Fibroblast of the aortic adventitia (primary cell): ENCODE results near the gene FXYD4. TPM values are rescaled to one million over a fixed set of nuclear protein-coding genes. Genes with fewer than 3 reads are reported as not detected.

Experiments
- DNase-seq: peaks from one replicate; pipeline ENCODE4 v3.0.0-alpha.2; 2010; ENCODE audit warnings: low read depth
- H3K4me3 ChIP-seq: 2 replicates; pipeline ENCODE4 v1.5.1; 2011; ENCODE audit warnings: low read depth, mild to moderate bottlenecking, control low read depth, low read length, moderate library complexity
- total RNA-seq: library from RNA; depleted of rRNA; stranded (reverse); fragments of >200 nt; gene quantifications from 2 replicates; pipeline ENCODE4 v1.2.3, GENCODE V29; 2012; ENCODE audit warnings: low replicate concordance
- TF ChIP-seq, protein P1 (sequence below): IDR thresholded peaks from 2 replicates; pipeline ENCODE4 v1.5.1; 2011; ENCODE audit warnings: mild to moderate bottlenecking, low read length, control low read depth, inconsistent platforms; ENCODE audit not compliant: insufficient read depth

The FXYD4 gene
- total RNA-seq, 1 donor, result not detected

- peak overlapping the region; percentile 68 for H3K4me3 ChIP-seq
- DNase-seq, result peak; percentile 34
- TF ChIP-seq, protein P1, sequence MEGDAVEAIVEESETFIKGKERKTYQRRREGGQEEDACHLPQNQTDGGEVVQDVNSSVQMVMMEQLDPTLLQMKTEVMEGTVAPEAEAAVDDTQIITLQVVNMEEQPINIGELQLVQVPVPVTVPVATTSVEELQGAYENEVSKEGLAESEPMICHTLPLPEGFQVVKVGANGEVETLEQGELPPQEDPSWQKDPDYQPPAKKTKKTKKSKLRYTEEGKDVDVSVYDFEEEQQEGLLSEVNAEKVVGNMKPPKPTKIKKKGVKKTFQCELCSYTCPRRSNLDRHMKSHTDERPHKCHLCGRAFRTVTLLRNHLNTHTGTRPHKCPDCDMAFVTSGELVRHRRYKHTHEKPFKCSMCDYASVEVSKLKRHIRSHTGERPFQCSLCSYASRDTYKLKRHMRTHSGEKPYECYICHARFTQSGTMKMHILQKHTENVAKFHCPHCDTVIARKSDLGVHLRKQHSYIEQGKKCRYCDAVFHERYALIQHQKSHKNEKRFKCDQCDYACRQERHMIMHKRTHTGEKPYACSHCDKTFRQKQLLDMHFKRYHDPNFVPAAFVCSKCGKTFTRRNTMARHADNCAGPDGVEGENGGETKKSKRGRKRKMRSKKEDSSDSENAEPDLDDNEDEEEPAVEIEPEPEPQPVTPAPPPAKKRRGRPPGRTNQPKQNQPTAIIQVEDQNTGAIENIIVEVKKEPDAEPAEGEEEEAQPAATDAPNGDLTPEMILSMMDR, result no peak
Measured at GRCh38 chr10:43395571-43396060, 24.2 kb downstream of the FXYD4 start.

DNA sequence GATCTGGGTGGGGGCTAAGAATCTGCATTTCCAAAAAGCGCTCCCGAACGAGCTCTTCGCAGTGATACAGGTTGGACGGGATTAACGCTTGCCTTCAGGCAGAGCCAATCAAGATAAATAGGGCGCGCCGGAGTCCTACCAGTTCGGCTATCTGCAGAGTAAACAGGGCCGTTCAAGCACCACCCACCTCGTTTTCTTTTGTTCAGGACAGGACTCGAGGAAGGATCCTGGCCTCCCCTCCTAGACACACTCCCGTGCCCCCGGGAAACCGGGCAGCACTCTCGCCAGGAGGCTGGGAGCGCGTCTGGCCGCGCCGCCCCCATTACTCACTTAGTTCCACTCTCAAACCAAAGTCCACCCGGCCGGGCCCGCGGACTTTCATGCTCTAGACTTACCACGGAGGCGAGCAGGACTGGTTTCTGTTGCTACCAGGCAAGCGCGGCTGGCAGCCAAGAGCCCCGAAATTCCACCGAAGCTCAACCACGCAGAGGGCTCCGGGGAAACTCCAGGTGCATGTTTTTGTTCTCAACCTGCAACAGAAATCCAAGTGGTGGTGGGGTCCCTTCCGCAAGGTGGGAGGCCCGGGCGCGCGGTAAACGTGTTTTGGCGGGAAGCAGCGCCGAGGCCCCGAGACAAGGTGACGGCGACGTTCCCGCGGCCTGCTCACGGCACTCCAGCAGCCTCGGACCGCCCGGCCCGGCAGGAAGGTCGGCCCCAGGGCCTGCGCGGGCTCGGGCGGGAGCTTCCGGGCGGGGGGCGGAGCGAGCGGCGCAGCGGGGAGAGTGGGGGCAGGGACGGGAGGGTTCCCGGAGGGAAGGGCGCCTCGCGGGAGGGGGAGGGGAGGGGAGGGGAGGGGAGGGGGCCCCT is 24.9 kb downstream of the FXYD4 start:
- DNase-seq, result peak; percentile 64
- peak overlapping the region; percentile 68 for H3K4me3 ChIP-seq
- TF ChIP-seq, protein P1, result no peak

DNA sequence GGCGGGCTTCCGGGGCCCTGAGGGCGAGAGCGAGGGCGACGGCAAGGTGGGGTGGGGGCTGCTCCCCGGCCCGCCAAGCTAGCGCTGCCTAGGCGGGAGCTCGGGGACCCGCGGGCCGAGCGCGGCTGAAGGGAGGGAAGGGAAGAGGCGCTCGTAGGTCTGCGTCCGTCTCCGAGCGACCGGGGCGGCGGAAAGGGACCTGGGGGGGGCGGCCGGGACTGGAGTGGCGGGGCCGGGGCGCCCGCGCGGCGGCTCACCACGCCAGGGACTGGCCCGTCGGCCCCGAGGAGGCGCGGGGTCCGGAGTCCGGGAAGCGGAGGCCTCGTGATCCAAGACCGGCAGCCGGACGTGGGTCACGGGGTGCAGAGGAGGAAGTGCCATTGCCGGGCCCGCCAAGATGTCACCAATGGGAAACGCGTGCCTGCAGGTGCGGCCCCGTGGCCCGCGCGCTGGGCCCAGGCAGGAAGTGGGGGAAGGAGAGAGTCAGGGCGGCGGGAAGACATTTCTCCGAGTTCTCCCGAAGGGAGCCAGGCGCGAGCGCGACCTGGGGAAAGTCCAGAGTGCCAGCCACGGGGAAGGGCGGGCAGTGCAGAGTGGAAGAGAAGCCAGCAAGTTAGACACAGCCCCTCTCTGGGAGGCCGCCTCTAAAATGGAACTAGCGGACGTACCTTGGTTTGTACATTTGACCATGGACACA is 25.6 kb downstream of the FXYD4 start:
- TF ChIP-seq, protein P1, result no peak
- peak; percentile 63 for DNase-seq
- peak overlapping the region; percentile 68 for H3K4me3 ChIP-seq

- no peak overlapping the region for H3K4me3 ChIP-seq
- DNase-seq, result no peak
- TF ChIP-seq, protein P1, result no peak
Measured at GRCh38 chr10:43398939-43399319, 27.5 kb downstream of the FXYD4 start.

DNA sequence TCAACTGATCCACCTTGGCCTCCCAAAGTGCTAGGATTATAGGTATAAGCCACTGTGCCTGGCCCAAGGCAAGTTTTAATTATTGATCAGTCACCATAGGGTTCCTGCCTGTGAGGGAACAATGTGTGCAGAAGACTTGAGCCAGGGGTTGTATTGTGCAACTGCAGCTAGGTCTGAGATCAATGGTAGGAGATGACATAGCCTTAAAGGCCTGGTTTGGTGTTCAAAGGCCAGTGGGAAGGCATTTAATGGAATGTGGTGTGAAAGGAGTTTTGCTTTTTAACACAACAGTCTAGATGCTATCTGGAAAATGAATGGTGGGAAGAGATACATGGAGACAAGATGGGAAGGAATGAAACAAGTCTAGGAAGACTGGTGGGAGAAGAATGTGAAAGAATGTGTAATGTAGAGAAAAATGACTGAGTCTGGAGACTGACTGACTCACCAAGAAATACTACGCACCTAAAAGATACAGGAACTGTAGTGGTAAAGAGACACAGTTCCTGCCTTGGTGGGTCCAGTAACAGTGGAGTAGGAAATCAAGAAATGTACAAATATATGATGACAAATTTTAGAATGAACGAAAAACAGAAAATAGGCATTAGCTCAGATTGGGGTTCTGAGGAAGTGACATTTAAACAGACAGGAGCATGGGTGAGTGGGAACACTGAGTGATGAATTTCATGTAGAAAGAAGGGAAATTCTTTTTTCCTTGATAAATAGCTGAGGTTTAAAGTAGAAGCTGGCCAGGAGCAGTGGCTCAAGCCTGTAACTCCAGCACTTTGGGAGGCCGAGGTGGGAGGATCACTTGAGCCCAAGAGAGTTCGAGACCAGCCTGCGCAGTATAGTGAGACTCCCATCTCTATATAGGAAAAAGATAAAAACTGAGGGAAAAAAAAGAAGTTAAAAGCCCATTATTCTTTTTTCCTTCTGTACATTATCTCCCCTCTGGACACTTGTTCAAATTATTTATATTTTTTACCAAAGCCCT is 28.2 kb downstream of the FXYD4 start:
- peak; percentile 38 for DNase-seq
- no peak overlapping the region for H3K4me3 ChIP-seq
- TF ChIP-seq, protein P1, result no peak

DNA sequence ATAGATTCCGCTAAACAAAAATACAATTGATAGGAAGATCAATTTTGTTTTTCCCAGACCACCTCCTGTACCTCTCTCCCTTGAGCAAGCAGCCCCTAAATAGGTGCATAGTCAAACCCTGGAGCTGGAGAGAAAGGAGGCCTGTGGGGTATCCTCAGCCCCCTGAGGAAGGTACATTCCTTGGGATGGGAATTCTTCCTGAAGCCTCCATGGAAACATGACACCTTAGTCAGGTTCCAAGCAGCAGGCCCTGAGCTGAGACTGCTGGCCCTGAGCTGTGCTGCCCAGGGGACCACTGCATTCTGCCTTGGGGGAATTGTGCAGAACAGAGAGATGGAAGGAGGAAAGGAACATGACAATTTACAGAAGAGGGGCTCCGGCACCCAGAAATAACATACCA is 30.2 kb downstream of the FXYD4 start:
- DNase-seq, result no peak
- H3K4me3 ChIP-seq, result no peak overlapping the region
- TF ChIP-seq, protein P1, result no peak
